GM18508 (cell line): ENCODE results near the gene CIRBP.
"Not testable (repeated sequence)": the region's sequence is repeated elsewhere in the genome, so short reads cannot be mapped to it uniquely, and the experiment has no call there.

Experiments
- ATAC-seq: cut with Tn5 transposase; IDR thresholded peaks from one replicate; pipeline ENCODE4 v1.9.1; 2021; ENCODE audit warnings: moderate number of reproducible peaks; ENCODE audit not compliant: insufficient read depth, unreplicated experiment

CIRBP gene

GRCh38 chr19:1304197-1304924 lies 35.2 kb downstream of the CIRBP start:
- ATAC-seq: no peak

GRCh38 chr19:1305354-1305753 lies 36.2 kb downstream of the CIRBP start:
- ATAC-seq: not testable (repeated sequence)

DNA sequence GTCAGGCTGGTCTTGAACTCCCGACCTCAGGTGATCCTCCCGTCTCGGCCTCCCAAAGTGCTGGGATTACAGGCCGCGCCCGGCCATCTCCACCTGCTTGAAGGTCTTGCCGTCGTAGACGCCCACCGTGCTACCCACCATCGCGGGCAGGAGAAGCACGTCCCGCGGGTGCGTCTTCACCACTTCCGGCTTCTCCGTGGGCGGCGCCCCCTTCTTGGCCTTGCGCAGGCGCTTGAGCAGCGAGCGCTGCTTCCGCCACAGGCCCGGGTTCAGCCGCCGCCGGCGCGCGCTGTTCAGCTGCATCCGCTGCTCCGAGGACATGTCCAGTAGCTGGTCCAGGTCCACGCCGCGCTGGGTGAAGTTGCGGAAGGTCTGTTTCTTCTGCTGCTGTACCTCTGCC lies 38.2 kb downstream of the CIRBP start:
- no peak for ATAC-seq

GRCh38 chr19:1307755-1308303 lies 38.7 kb downstream of the CIRBP start:
- no peak for ATAC-seq

DNA sequence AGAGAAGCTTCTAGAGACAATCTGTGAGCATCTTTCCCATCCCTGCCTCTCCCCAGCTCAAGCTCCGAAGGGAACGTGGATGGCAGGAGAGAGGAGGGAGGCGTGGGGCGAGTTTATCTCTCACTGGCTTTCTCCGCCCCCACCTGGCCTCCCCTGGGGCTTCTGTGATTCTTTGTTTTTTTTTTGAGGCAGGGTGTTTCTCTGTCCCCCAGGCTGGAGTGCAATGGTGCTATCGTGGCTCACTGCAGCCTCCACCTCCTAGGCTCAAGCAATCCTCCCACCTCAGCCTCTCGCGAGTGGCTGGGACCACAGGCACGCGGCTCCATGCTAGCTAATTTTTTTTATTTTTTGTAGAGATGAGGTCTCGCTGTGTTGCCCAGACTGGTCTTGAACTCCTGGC lies 39.6 kb downstream of the CIRBP start:
- ATAC-seq: no peak

- ATAC-seq: no peak
These were observed 41.1 kb downstream of the CIRBP start for GRCh38 chr19:1309977-1310852.

DNA sequence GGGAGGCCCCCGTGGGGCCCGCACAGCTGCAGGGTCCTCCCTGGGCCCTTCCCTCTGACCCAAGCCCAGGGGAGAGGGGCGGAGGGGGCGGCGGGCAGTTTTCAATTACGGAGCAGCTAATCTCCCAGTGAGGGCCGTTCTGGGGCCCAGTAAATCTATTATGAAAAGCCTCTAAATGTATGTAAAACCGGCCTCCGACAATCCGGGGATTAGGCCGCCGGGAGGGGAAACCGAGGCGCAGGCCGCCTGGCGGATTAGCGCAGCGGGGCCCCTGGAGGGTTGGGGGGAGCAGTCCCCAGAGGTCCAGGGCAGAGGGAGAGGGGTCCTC lies 41.7 kb downstream of the CIRBP start:
- no peak for ATAC-seq

DNA sequence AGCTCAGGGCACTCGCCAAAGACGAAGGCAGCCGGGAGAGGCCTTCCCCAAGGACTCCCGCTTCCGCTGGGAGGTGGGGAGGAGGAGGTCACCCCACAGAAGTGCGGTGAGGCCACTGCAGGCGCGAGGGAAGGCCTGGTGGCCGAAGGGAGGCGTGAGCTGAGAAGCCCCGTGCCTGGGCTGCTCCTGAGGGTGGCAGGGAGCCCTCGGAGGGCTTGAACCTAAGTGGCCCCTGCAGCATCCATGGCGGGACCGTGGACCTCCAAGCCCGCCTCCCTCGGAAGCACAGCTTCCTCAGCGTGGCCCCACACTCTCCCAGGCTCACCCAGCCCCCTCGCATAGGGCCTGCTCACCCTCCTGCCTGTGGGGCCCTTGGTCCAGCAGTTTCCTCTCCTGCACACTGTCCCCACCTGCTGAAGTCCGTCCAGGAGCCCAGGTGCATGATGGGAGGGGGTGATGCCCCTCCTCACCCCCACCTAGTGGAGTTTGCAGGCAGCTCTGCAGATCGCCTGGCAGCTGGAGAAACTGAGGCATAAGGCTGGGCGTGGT lies 42.5 kb downstream of the CIRBP start:
- no peak for ATAC-seq

GRCh38 chr19:1312767-1313694 lies 43.9 kb downstream of the CIRBP start:
- ATAC-seq: no peak

GRCh38 chr19:1313695-1314613 lies 44.8 kb downstream of the CIRBP start:
- no peak for ATAC-seq

- ATAC-seq: no peak
These were observed 46.5 kb downstream of the CIRBP start for GRCh38 chr19:1315470-1316166.

GRCh38 chr19:1316466-1316865 lies 47.3 kb downstream of the CIRBP start:
- no peak for ATAC-seq

DNA sequence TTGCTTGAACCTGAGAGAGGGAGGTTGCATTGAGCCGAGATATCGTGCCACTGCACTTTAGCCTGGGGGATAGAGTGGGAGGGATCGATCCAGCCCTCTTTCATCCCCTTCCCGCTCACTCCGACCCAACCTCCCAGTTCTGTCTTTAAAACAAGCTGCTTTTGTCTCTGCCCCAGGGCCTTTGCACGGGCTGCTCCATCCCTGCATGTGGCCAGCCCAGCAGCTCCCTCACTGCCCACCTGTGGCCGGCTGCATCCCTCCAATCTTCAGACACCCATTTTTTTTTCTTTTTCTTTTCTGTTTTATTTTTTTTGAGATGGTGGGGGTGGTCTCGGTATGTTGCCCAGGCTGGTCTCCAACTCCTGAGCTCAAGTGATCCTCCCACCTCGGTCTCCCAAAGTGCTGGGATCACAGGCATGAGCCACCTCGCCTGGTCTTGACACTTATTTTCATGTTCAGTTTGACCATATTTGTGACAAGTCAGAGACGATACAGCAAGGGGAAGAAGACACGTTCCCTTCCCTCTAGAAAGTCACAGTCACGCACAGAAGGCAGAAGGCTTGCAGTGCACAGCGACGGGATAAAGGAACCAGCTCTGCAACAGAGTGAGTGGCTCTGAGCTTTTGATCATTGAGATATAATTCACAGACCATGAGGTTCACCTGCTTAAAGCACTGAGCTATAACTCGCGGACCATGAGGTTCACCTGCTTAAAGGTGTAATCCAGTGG lies 48.3 kb downstream of the CIRBP start:
- ATAC-seq: no peak

DNA sequence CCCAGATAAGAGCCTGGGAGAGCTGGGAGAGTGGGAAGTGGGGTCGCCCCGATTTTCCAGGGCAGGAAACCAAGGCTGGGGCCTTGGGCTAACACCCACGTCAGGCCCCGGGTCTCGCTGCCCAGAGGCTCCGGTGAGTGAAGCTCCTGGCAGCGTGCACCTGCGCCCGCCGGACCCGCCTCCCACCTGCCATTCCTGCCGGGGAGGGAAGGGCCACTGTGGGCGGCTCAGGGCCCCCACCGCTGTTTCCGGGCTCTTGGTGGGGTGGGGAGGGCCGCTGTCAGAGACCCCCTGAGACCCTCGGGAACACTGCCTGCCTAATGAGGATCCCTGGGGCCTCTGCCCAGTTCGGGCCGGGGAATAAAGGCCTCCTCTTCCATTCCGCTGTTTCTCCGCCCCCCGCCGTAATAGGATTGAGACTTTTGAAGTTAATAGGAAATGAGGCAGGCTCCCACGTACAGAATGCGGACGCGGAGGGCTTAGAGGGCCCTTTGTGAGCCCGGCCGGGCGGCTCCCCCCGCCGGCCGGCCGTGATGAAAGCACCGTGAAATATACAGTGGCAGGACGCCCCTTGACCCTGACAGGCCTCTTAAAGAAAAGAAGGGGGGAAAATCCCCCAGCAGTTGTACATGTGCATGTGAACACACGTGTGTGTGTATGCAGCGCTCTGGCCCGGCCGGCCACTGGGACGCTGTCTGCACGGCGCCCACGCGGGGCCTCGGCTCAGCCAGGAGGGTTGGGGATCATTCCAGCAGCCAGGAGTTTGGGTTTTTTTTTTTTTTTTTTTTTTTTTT lies 49.7 kb downstream of the CIRBP start:
- ATAC-seq: no peak

DNA sequence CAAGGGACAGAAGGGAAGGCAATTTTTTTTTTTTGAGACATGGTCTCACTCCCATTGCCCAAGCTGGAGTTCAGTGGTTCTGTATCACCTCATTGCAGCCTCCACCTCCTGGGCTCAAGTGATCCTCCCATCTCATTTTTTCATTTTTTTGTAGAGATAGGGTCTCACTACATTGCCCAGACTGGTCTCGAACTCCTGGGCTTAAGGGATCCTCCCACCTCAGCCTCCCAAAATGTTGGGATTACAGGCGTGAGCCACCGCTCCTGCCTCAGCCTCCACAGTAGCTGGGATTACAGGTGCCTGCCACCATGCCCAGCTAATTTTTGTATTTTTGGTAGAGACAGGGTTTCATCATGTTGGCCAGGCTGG lies 51.1 kb downstream of the CIRBP start:
- ATAC-seq: not testable (repeated sequence)

DNA sequence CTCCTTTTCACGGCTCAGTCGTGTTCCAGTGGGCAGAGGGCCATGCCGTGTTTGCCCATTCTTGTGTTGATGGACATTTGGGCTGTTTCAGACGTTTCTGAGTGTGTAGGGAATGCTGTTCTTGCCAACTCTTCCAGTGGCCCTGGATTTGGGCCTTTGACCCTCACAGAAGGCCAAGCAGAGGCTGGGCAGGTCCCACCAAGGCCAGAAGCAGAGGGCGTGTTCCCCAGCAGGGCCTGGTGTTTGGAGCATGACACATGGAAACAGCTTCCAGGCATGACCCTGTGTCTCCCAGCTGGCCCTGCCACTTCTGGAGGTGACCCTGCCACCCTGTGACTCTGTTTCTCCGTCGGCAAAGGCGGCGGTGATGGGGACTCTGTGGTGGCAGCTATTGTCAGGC lies 52.4 kb downstream of the CIRBP start:
- no peak for ATAC-seq
